H9 (cell line): ENCODE data around the gene CYP17A1. TPM values are rescaled to one million over a fixed set of nuclear protein-coding genes. Genes with fewer than 3 reads are reported as not detected.

Experiments used
- DNase-seq: peaks from one replicate; pipeline ENCODE4 v3.0.0-alpha.2; 2017
- H2AFZ ChIP-seq: one replicate; pipeline ENCODE4 v1.6.1; 2013; ENCODE audit warnings: mild to moderate bottlenecking, low read length, control low read depth, moderate library complexity
- H2AK5ac ChIP-seq: 2 replicates; pipeline ENCODE4 v1.6.1; 2013; ENCODE audit warnings: low read length, control low read depth, mixed read lengths; ENCODE audit not compliant: insufficient read length
- H2BK120ac ChIP-seq: one replicate; pipeline ENCODE4 v1.6.1; 2013; ENCODE audit warnings: low read depth, mild to moderate bottlenecking, low read length, control low read depth, inconsistent platforms; ENCODE audit not compliant: poor library complexity, severe bottlenecking
- H2BK12ac ChIP-seq: 2 replicates; pipeline ENCODE4 v1.6.1; 2013; ENCODE audit warnings: low read length, control low read depth, mixed read lengths, low read depth; ENCODE audit not compliant: insufficient read length
- H2BK15ac ChIP-seq: 2 replicates; pipeline ENCODE4 v1.6.1; 2013; ENCODE audit warnings: low read depth, low read length, control low read depth
- H2BK20ac ChIP-seq: one replicate; pipeline ENCODE4 v1.6.1; 2013; ENCODE audit warnings: low read depth, mild to moderate bottlenecking, low read length, control low read depth, inconsistent platforms; ENCODE audit not compliant: poor library complexity, severe bottlenecking
- H2BK5ac ChIP-seq: 2 replicates; pipeline ENCODE4 v1.6.1; 2013; ENCODE audit warnings: low read length, control low read depth, mixed read lengths; ENCODE audit not compliant: insufficient read length
- H3K14ac ChIP-seq: 2 replicates; pipeline ENCODE4 v1.6.1; 2013; ENCODE audit warnings: low read length, control low read depth; ENCODE audit not compliant: insufficient read depth
- H3K18ac ChIP-seq: 2 replicates; pipeline ENCODE4 v1.6.1; 2013; ENCODE audit warnings: low read depth, mild to moderate bottlenecking, mixed read lengths, low read length, control low read depth; ENCODE audit not compliant: insufficient read length
- H3K23ac ChIP-seq: 2 replicates; pipeline ENCODE4 v1.6.1; 2013; ENCODE audit warnings: low read length, control low read depth, mixed read lengths, low read depth; ENCODE audit not compliant: insufficient read length
- H3K23me2 ChIP-seq: 2 replicates; pipeline ENCODE4 v1.6.1; 2013; ENCODE audit warnings: low read depth, mild to moderate bottlenecking, mixed read lengths, low read length, control low read depth; ENCODE audit not compliant: insufficient read length, poor library complexity, severe bottlenecking
- H3K27ac ChIP-seq: 2 replicates; pipeline ENCODE4 v1.5.1; 2013; ENCODE audit warnings: low read length, control low read depth, mixed read lengths, low read depth; ENCODE audit not compliant: insufficient read length
- H3K27me3 ChIP-seq: 2 replicates; pipeline ENCODE4 v1.6.1; 2013; ENCODE audit warnings: low read length, control low read depth, inconsistent platforms; ENCODE audit not compliant: insufficient read depth
- H3K4ac ChIP-seq: 2 replicates; pipeline ENCODE4 v1.6.1; 2013; ENCODE audit warnings: low read depth, mild to moderate bottlenecking, control low read depth, inconsistent platforms, low read length, moderate library complexity
- H3K4me1 ChIP-seq: 2 replicates; pipeline ENCODE4 v1.6.1; 2013; ENCODE audit warnings: low read length, control low read depth, inconsistent platforms; ENCODE audit not compliant: insufficient read depth
- H3K4me2 ChIP-seq: 2 replicates; pipeline ENCODE4 v1.6.1; 2013; ENCODE audit warnings: low read length, control low read depth, mixed read lengths; ENCODE audit not compliant: insufficient read length, insufficient read depth
- H3K56ac ChIP-seq: 2 replicates; pipeline ENCODE4 v1.6.1; 2013; ENCODE audit warnings: low read depth, mild to moderate bottlenecking, mixed read lengths, low read length, control low read depth; ENCODE audit not compliant: insufficient read length
- H3K79me1 ChIP-seq: 2 replicates; pipeline ENCODE4 v1.6.1; 2013; ENCODE audit warnings: low read depth, mild to moderate bottlenecking, moderate library complexity, low read length, control low read depth, inconsistent platforms; ENCODE audit not compliant: insufficient read depth, poor library complexity, severe bottlenecking
- H3K79me2 ChIP-seq: 2 replicates; pipeline ENCODE4 v1.6.1; 2013; ENCODE audit warnings: low read length, control low read depth, inconsistent platforms; ENCODE audit not compliant: insufficient read depth
- H3K9ac ChIP-seq: 2 replicates; pipeline ENCODE4 v1.6.1; 2013; ENCODE audit warnings: low read length, control low read depth, mixed read lengths; ENCODE audit not compliant: insufficient read length; ENCODE audit errors: extremely low read depth
- H3K9me3 ChIP-seq: one replicate; pipeline ENCODE4 v1.6.1; 2013; ENCODE audit warnings: low read depth, low read length, inconsistent platforms; ENCODE audit not compliant: control insufficient read depth
- H3T11ph ChIP-seq: one replicate; pipeline ENCODE4 v1.6.1; 2013; ENCODE audit warnings: mild to moderate bottlenecking, low read length, control low read depth, inconsistent platforms
- H4K20me1 ChIP-seq: one replicate; pipeline ENCODE4 v1.6.1; 2013; ENCODE audit not compliant: control insufficient read depth, insufficient read length, insufficient read depth
- H4K5ac ChIP-seq: 2 replicates; pipeline ENCODE4 v1.6.1; 2013; ENCODE audit warnings: low read depth, mild to moderate bottlenecking, mixed read lengths, low read length, control low read depth; ENCODE audit not compliant: insufficient read length
- H4K8ac ChIP-seq: replicated peaks from 2 replicates; pipeline ENCODE4 v1.6.1; 2013; ENCODE audit warnings: low read length, control low read depth, mixed read lengths, low read depth; ENCODE audit not compliant: insufficient read length
- H4K91ac ChIP-seq: 2 replicates; pipeline ENCODE4 v1.6.1; 2013; ENCODE audit warnings: low read depth, mild to moderate bottlenecking, moderate library complexity, mixed read lengths, low read length, control low read depth; ENCODE audit not compliant: insufficient read length
- H3K27ac Mint-ChIP-seq, 3 experiments: 2 replicates in 2 of 3; 3 replicates in 1 of 3; pipeline ENCODE4 v1.8.0; 2020 to 2021; ENCODE audit warnings: mixed read lengths in 3 of 3, mild to moderate bottlenecking in 1 of 3, moderate library complexity in 1 of 3
- H3K27me3 Mint-ChIP-seq: 2 replicates; pipeline ENCODE4 v1.8.0; 2021; ENCODE audit warnings: low read depth, mild to moderate bottlenecking, moderate library complexity, mixed read lengths
- H3K36me3 Mint-ChIP-seq, 3 experiments: 2 replicates in 2 of 3; 3 replicates in 1 of 3; pipeline ENCODE4 v1.8.0; 2020 to 2021; ENCODE audit warnings: low read depth in 3 of 3, mixed read lengths in 3 of 3; ENCODE audit not compliant: insufficient read depth in 1 of 3
- H3K4me1 Mint-ChIP-seq, 2 experiments: 2 replicates each; pipeline ENCODE4 v1.8.0; 2020; ENCODE audit warnings: mixed read lengths in 2 of 2
- H3K4me3 Mint-ChIP-seq, 2 experiments: 2 replicates in 1 of 2; 3 replicates in 1 of 2; pipeline ENCODE4 v1.8.0; 2020 to 2021; ENCODE audit warnings: mild to moderate bottlenecking in 2 of 2, mixed read lengths in 2 of 2, moderate library complexity in 1 of 2
- H3K9me3 Mint-ChIP-seq, 2 experiments: 2 replicates in 1 of 2; 3 replicates in 1 of 2; pipeline ENCODE4 v1.8.0; 2020; ENCODE audit warnings: mild to moderate bottlenecking in 2 of 2, mixed read lengths in 2 of 2, moderate library complexity in 1 of 2
- WGBS: extraction: QIAGEN DNeasy Blood & Tissue Kit; methylation state at CpG from one replicate; pipeline ENCODE4 v1.1.7; 2013; ENCODE audit warnings: missing lambda C conversion rate, low lambda C conversion rate, mixed read lengths; ENCODE audit not compliant: insufficient read length; ENCODE audit errors: extremely low coverage; 5-methylcytosine and 5-hydroxymethylcytosine counted together
- total RNA-seq: library from RNA; stranded (reverse); gene quantifications from 2 replicates; pipeline ENCODE4 v1.2.1, GENCODE V29; 2021
- TF ChIP-seq, protein P1 (sequence below): fragments of 200-600 bp; sonication (generic); conservative IDR thresholded peaks from 3 replicates; pipeline ENCODE4 v1.8.0; 2021; ENCODE audit warnings: antibody characterized with exemption, mild to moderate bottlenecking

The CYP17A1 gene
- total RNA-seq, 1 experiment from 2014 or later: not detected

DNA sequence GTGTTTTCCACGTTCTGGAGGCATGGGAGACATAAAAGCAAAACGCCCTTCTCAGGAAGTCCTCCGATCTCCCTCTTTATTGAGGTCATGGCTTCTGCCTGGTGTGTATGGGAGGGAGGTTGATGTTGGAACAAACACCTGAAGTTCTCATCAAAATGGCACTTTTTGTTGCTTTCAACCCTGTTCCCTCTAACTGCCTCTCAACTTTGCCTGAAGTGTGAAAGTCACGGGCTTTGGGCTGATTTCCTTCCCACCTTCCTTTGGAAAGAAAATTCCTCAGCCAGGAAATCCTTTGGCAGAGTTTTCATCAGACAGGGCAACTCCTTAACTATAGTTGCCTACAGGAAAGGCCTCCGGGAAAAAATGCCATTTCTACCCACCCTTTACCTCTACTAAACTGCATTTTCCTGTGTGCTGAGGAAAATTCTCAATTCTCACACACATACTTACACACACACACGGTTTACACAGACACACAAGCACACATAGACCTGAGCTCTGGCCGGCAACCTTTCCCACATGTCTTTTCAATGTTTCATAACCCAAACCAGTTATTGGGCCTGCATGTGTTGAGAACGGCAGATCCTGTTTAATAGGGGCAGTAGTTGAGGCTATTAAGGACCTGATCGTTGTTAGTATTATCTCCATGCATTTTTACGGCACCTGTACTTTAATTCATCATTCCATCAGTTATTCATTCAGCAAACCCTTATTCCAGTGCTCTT lies 36.4 kb downstream of the CYP17A1 start:
- H2AFZ ChIP-seq: no peak overlapping the region
- DNase-seq: no peak
- H3K4me2 ChIP-seq: no peak overlapping the region
- no peak overlapping the region for H4K91ac ChIP-seq
- 0 out of 2 replicates have a peak overlapping the region, but pooled peaks have one; percentile 14 for H3K14ac ChIP-seq
- H3K9me3 Mint-ChIP-seq: peaks cover 5% of the 10 kb centered on the region in 2 experiments; a peak in 4 of 5 replicates
- H3K27me3 Mint-ChIP-seq: no peaks in the 10 kb centered on the region; the same call in 1 of the 2 replicates
- peaks cover 4% of the 10 kb centered on the region for H3K9me3 ChIP-seq
- H3K23me2 ChIP-seq: no peaks in the 10 kb centered on the region
- H2BK20ac ChIP-seq: no peak overlapping the region
- peaks cover 3% of the 10 kb centered on the region for H4K20me1 ChIP-seq
- H2BK12ac ChIP-seq: no peak overlapping the region
- no peaks in the 10 kb centered on the region for H3K79me2 ChIP-seq
- peaks cover 46 to 53% of the 10 kb centered on the region in 2 experiments for H3K4me1 Mint-ChIP-seq
- 0 out of 5 replicates have a peak overlapping the region, but pooled peaks of 1 of the 2 experiments have one; percentile 3 for H3K4me3 Mint-ChIP-seq
- H3K27ac Mint-ChIP-seq: peak overlapping the region; percentile 48 to 91 (median 71); a peak in 6 of 7 replicates
- H3K18ac ChIP-seq: no peak overlapping the region
- H3K27ac ChIP-seq: peak overlapping the region; percentile 25
- peaks cover 20% of the 10 kb centered on the region; the same call in 1 of the 2 replicates for H3K4me1 ChIP-seq
- H2BK120ac ChIP-seq: no peak overlapping the region
- H2BK5ac ChIP-seq: no peak overlapping the region
- H3K23ac ChIP-seq: no peak overlapping the region
- H2BK15ac ChIP-seq: no peak overlapping the region
- H3K56ac ChIP-seq: no peak overlapping the region
- no peak overlapping the region for H4K5ac ChIP-seq
- no peaks in the 10 kb centered on the region for H3K79me1 ChIP-seq
- H3K9ac ChIP-seq: no peak overlapping the region
- H2AK5ac ChIP-seq: no peak overlapping the region
- no CpG with 5 or more reads among the region's 10 CpGs for WGBS
- H3K27me3 ChIP-seq: no peaks in the 10 kb centered on the region
- no peak overlapping the region for H4K8ac ChIP-seq
- H3K4ac ChIP-seq: no peak overlapping the region
- H3T11ph ChIP-seq: no peak overlapping the region
- peaks cover 6 to 15% (median 12%) of the 10 kb centered on the region in 3 experiments for H3K36me3 Mint-ChIP-seq
- TF ChIP-seq, protein P1, sequence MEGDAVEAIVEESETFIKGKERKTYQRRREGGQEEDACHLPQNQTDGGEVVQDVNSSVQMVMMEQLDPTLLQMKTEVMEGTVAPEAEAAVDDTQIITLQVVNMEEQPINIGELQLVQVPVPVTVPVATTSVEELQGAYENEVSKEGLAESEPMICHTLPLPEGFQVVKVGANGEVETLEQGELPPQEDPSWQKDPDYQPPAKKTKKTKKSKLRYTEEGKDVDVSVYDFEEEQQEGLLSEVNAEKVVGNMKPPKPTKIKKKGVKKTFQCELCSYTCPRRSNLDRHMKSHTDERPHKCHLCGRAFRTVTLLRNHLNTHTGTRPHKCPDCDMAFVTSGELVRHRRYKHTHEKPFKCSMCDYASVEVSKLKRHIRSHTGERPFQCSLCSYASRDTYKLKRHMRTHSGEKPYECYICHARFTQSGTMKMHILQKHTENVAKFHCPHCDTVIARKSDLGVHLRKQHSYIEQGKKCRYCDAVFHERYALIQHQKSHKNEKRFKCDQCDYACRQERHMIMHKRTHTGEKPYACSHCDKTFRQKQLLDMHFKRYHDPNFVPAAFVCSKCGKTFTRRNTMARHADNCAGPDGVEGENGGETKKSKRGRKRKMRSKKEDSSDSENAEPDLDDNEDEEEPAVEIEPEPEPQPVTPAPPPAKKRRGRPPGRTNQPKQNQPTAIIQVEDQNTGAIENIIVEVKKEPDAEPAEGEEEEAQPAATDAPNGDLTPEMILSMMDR: no peak
